HL-60 (cell line): ENCODE results near the gene NRXN2.

Experiments
- DNase-seq, 2 experiments: peaks; one replicate each; pipeline ENCODE4 v3.0.0-alpha.2; 2010 to 2020; ENCODE audit warnings: low read depth in 1 of 2, low spot score in 1 of 2
- H3K27ac ChIP-seq: fragments of 250-450 bp; sonication (Bioruptor Pico); replicated peaks from 2 replicates; pipeline ENCODE4 v1.5.1; 2020; ENCODE audit warnings: mild to moderate bottlenecking, moderate library complexity
- H3K27me3 ChIP-seq: fragments of 250-450 bp; sonication (Bioruptor Pico); 2 replicates; pipeline ENCODE4 v1.5.1; 2021; ENCODE audit warnings: mild to moderate bottlenecking, moderate library complexity; ENCODE audit not compliant: insufficient read depth, poor library complexity, severe bottlenecking
- H3K4me3 ChIP-seq: replicated peaks from 2 replicates; pipeline ENCODE4 v1.5.1; 2011; ENCODE audit warnings: mild to moderate bottlenecking, control low read depth, low read length; ENCODE audit not compliant: insufficient read depth
- GABPA ChIP-seq: IDR thresholded peaks from 2 replicates; pipeline ENCODE4 v1.6.1; 2012; ENCODE audit warnings: low read depth
- POLR2AphosphoS5 ChIP-seq: IDR thresholded peaks from 2 replicates; pipeline ENCODE4 v1.6.1; 2012; ENCODE audit warnings: low read depth
- SPI1 ChIP-seq: IDR thresholded peaks from 2 replicates; pipeline ENCODE4 v1.6.1; 2012; ENCODE audit warnings: low read depth, mild to moderate bottlenecking, borderline replicate concordance
- TF ChIP-seq, protein P1 (sequence below): IDR thresholded peaks from one replicate; pipeline ENCODE4 v1.5.1; 2011; ENCODE audit warnings: low read length, control low read depth, inconsistent platforms; ENCODE audit not compliant: insufficient read depth
- TF ChIP-seq, protein P2 (sequence below): IDR thresholded peaks from 2 replicates; pipeline ENCODE4 v1.6.1; 2012; ENCODE audit warnings: low read depth; ENCODE audit not compliant: insufficient replicate concordance

The NRXN2 gene

DNA sequence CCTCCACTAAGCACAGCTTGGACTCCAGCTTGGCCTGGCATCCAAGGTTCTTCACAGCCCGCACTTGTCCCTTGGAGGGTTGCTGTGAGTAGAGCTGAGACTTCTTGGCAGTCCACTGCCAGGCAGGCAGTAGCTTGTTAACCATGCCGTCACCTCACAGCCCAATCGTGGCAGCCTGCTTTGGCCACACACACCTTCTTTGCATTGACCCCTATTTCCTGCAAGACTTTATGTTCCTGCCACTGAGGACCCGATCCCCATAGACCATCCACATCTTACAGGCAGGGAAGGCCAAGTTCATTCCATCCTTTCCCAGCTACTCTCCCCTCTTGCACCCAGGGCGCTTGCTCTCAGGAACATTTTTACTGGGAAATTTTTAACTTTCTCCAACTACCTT lies 39.3 kb upstream of the NRXN2 start:
- no peaks in the 10 kb centered on the region for H3K27me3 ChIP-seq
- DNase-seq: no peak
- H3K4me3 ChIP-seq: no peak overlapping the region
- 0 out of 2 replicates have a peak, but pooled peaks have one; percentile 68 for TF ChIP-seq POLR2AphosphoS5
- TF ChIP-seq GABPA: no peak
- H3K27ac ChIP-seq: peak overlapping the region; percentile 32

DNA sequence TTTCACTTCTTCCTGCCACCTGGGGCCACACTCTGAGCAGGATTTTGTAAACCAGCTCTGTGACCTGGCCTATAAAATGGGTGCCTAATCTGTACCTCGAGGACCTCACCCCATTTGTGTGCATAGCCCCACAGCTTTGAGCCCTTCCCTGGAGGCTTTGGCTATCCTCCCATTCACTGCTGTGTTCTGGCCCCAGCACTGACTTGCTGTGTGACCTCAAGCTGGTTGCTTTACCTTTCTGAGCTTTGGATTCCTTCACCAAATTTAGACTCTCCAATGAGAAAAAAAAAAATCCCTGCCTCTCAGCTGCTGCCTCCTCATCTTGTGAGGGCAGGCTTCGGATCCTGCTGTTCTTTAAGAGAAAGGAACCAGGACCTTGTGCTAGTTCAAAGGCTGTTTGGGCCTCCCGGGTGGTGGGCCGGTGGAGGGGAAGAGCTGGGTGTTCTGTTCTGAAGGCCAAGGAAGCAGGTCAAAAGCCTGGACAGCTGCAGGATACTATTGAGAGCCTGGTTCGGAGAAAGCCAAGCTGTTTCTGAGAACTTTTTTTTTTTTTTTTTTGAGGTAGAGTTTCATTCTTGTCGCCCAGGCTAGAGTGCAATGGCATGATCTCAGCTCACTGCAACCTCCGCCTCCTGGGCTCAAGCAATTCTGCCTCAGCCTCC lies 37.9 kb upstream of the NRXN2 start:
- no peaks in the 10 kb centered on the region for H3K27me3 ChIP-seq
- H3K27ac ChIP-seq: no peak overlapping the region
- no peak for DNase-seq
- H3K4me3 ChIP-seq: no peak overlapping the region
- no peak for TF ChIP-seq GABPA
- TF ChIP-seq POLR2AphosphoS5: no peak
- TF ChIP-seq, protein P1, sequence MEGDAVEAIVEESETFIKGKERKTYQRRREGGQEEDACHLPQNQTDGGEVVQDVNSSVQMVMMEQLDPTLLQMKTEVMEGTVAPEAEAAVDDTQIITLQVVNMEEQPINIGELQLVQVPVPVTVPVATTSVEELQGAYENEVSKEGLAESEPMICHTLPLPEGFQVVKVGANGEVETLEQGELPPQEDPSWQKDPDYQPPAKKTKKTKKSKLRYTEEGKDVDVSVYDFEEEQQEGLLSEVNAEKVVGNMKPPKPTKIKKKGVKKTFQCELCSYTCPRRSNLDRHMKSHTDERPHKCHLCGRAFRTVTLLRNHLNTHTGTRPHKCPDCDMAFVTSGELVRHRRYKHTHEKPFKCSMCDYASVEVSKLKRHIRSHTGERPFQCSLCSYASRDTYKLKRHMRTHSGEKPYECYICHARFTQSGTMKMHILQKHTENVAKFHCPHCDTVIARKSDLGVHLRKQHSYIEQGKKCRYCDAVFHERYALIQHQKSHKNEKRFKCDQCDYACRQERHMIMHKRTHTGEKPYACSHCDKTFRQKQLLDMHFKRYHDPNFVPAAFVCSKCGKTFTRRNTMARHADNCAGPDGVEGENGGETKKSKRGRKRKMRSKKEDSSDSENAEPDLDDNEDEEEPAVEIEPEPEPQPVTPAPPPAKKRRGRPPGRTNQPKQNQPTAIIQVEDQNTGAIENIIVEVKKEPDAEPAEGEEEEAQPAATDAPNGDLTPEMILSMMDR: no peak
- TF ChIP-seq, protein P2, sequence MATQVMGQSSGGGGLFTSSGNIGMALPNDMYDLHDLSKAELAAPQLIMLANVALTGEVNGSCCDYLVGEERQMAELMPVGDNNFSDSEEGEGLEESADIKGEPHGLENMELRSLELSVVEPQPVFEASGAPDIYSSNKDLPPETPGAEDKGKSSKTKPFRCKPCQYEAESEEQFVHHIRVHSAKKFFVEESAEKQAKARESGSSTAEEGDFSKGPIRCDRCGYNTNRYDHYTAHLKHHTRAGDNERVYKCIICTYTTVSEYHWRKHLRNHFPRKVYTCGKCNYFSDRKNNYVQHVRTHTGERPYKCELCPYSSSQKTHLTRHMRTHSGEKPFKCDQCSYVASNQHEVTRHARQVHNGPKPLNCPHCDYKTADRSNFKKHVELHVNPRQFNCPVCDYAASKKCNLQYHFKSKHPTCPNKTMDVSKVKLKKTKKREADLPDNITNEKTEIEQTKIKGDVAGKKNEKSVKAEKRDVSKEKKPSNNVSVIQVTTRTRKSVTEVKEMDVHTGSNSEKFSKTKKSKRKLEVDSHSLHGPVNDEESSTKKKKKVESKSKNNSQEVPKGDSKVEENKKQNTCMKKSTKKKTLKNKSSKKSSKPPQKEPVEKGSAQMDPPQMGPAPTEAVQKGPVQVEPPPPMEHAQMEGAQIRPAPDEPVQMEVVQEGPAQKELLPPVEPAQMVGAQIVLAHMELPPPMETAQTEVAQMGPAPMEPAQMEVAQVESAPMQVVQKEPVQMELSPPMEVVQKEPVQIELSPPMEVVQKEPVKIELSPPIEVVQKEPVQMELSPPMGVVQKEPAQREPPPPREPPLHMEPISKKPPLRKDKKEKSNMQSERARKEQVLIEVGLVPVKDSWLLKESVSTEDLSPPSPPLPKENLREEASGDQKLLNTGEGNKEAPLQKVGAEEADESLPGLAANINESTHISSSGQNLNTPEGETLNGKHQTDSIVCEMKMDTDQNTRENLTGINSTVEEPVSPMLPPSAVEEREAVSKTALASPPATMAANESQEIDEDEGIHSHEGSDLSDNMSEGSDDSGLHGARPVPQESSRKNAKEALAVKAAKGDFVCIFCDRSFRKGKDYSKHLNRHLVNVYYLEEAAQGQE: no peak
- no peak for TF ChIP-seq SPI1

DNA sequence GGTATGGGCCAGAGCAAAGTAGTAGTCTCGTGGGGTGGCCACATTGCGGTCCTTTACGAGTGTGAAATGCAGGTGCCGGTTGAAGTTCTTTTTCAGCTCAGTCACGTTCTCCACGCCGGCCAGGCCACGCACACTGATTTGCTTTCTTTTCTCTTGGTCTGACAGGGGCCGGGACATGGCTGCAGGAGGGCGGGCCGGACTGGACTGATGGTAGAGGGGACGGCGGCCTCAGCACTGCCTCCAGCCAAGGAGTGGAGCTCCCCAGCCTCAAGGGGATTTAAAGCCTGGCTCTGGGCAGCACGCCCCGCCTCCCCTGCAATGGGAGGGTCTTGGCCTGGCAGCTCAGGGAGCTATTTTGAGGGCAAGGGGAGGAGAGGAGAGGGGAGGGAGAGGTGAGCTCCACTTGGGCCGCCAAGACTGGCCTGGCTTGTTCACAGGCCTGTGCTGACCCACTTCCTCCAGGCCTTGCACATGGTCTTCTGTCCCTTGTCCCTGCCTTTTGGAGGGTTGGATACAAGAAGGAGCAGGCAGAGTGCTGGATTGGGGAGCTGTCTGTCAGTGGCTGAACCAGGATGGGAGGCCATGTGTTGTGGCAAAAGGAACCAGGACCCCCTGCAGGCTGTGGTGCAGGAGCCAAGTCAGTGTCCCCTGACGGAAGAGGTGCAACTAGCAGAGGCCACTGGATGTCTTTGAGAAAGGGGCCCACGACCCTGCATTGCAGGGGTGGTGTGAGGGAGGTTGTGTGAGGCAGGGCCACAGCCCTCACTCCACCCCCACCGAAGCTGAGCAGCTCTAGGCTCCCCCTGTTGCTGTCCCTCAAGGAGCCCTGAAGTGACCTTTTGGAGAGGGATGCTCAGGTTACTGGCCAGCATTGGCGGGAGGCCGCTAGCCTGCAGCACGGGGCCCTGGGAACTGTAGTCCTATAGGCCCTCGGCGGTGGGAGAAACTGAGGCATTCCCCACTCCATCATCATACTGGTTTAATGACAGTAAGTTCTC lies 37.0 kb upstream of the NRXN2 start, which contains the start of gene PYGM:
Gene PYGM, minus strand, starts transcription at position 253 of the 998 bp plus-strand sequence. Its CDS starts 76 bp downstream, at position 177.
- H3K4me3 ChIP-seq: no peak within 1 kb of the TSS
- no peak for DNase-seq
- H3K27ac ChIP-seq: no peak within 1 kb of the TSS
- TF ChIP-seq SPI1 (no peak), GABPA (no peak), POLR2AphosphoS5 (no peak; the same call in 1 of the 2 replicates)
- TF ChIP-seq, protein P1: no peak
- TF ChIP-seq, protein P2: no peak
- no peaks in the 10 kb centered on the region for H3K27me3 ChIP-seq

DNA sequence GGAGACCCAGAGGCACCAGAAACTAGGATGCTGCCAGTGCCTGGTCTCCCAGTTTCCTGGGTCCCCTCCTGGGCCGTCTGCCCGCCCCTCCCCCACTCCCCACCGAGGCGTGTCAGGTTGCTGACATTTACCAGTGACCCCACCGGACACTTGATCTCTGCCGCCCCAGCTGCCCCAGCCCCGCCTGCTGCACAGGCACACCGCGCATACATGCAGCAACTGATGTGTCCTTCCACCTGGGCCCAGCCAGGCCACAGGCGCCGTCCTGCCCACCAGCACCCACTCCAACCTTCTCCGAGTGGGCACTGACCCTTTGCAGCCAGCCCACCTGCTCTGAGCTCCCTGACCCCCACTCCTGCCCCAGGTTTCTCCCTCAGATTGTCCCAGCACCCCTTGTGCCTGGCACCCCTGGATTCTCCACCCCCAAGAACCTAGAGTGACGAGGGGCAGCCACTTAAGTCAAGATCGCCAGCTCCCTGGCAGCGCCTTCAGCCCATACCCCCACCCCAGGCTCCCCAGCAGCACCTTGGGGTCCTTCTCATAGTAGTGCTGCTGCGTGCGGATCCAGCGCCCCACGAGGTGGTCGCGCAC lies 36.2 kb upstream of the NRXN2 start:
- no peak overlapping the region for H3K4me3 ChIP-seq
- TF ChIP-seq, protein P2: no peak
- H3K27me3 ChIP-seq: no peaks in the 10 kb centered on the region
- DNase-seq: no peak
- no peak overlapping the region for H3K27ac ChIP-seq
